SH-SY5Y (cell line): Measurements from ENCODE around the gene GRIP1.

Experiments used
- GATA2 ChIP-seq: IDR thresholded peaks from 2 replicates; pipeline ENCODE4 v1.6.1; 2011; ENCODE audit warnings: mild to moderate bottlenecking, low read depth, low read length
- GATA3 ChIP-seq: IDR thresholded peaks from 2 replicates; pipeline ENCODE4 v1.6.1; 2011; ENCODE audit warnings: low read depth, mild to moderate bottlenecking, low read length, moderate library complexity

- TF ChIP-seq GATA2, result no peak
- TF ChIP-seq GATA3, result no peak
Observed at GRCh38 chr12:66724616-66725015, 45.7 kb upstream of the GRIP1 start.
